ENCODE results near the gene HBG2.
"Not testable (repeated sequence)": the region's sequence is repeated elsewhere in the genome, so short reads cannot be mapped to it uniquely, and the experiment has no call there.

The HBG2 gene

DNA sequence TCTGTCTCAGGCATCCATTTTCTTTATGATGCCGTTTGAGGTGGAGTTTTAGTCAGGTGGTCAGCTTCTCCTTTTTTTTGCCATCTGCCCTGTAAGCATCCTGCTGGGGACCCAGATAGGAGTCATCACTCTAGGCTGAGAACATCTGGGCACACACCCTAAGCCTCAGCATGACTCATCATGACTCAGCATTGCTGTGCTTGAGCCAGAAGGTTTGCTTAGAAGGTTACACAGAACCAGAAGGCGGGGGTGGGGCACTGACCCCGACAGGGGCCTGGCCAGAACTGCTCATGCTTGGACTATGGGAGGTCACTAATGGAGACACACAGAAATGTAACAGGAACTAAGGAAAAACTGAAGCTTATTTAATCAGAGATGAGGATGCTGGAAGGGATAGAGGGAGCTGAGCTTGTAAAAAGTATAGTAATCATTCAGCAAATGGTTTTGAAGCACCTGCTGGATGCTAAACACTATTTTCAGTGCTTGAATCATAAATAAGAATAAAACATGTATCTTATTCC, 26.1 kb upstream of the HBG2 start:
- no peak for DNase-seq

DNA sequence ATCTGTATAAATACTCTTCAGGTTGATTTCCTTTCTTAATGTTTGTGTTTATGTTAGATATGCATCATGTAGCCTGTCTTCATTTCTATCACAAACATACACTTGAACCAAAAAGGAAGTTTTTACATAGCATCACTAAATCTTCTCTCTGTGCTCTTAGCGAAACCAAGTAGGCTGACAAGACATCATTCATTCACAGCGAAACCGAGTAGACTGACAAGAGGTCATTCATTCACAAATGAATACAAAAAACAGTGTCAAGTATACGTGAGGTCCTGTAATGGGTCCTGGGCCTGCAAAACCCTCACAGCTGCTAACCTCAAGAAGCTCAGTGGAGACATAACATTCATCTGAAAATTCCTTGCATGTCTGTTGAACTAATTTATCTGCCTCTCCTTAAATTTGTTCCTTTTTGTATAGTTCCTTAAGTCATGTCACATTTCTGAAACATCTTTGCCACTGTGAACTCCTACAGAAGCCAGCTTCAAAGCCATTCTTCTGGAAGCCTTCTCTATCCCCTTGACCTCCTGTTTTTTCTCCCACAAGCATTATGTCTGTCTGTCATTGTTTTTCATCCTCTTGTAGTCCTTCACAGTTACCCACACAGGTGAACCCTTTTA, 25.0 kb upstream of the HBG2 start:
- no peak for DNase-seq

DNA sequence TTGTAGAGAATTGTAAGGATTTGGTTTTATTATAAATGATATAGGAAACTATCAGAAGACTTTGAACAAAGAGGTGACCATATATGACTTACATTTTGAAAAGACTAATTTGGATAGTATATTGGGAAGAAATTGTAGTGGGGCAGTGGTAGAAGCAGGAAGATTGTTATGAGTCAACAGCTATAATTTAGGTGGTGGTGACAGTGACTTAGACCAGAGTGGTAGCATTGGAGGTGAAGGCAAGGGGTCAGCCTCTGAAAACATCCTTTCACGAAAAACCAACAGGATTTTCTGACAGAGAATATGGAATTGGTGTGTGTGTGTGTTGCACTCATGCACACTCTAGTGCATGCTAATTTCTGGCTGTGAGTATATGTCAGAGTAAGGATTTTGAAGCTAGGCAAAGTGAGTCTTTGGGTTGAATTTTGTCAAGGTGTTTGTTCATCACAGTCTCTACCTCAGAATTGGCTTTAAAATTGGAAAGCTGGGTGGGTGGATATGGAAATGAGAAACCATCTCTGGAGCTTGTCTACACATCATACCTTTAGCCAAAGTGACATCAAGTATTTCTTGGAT, 23.3 kb upstream of the HBG2 start:
- no peak for DNase-seq

DNA sequence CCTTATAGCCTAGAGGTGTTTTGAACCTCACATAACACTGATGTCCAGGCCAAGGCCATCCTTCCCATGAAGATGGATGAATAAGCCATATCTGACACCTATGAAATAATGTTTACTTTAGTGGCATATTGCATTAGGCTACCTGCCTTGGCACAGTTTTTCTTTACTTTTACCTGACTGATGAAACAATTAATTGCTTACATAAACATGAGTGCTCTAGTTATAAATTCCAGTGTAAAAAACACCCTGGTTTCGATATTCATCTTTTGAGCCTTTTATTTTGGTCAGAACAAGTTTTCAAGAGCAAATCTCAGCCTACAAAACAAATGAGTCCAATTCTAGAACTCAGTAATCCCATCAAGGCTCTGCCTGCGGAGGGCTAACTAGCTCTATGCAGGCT, 22.1 kb upstream of the HBG2 start:
- DNase-seq = no peak

GRCh38 chr11:5275369-5276110, 21.0 kb upstream of the HBG2 start:
- DNase-seq = no peak

DNA sequence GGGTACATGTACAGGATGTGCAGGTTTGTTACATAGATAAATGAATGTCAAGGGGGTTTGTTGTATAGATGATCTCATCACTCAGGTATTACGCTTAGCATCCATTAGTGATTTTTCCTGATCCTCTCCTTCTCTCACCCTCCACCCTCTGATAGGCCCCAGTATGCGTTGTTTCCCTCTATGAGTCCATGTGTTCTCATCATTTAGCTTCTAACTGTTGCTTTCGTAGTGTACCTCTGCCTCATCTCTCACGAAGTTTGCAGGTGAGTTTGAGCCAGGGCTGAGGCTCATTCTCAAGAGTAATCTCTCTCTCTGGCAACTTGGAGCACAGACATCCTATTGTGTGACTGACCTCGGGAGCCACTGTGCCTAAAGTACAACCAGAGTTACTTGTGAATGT, 19.8 kb upstream of the HBG2 start:
- DNase-seq = no peak

GRCh38 chr11:5272395-5273017, 17.9 kb upstream of the HBG2 start:
- DNase-seq = no peak

- no peak for DNase-seq
These were observed 15.2 kb upstream of the HBG2 start, which contains the start of gene HBE1 for GRCh38 chr11:5269715-5270147. HBE1 (minus strand) TSS chr11:5269945; CDS start chr11:5269890, 55 bp downstream.

- DNase-seq = no peak
These were observed 12.5 kb upstream of the HBG2 start for GRCh38 chr11:5267033-5267563.

DNA sequence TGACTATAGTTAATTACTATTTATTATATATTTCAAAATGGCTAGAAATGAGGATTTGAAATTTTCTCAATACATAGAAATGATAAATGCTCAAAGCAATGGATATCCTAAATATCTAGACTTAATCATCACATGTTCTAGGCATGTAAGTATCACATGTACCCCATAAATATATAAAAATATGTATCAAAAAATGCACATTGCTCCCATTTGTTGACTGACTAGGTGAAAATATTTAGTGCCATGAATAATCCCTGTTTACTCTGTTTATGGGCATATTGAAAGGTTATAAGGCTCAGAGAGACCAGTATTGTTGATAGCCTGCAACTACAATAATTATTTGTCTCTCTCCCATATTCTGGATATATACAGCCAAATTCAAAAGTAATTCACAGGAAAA, 12.0 kb upstream of the HBG2 start:
- no peak for DNase-seq

GRCh38 chr11:5265832-5266231, 11.3 kb upstream of the HBG2 start:
- DNase-seq = no peak

GRCh38 chr11:5258543-5259262, 4.1 kb upstream of the HBG2 start:
- no peak for DNase-seq

DNA sequence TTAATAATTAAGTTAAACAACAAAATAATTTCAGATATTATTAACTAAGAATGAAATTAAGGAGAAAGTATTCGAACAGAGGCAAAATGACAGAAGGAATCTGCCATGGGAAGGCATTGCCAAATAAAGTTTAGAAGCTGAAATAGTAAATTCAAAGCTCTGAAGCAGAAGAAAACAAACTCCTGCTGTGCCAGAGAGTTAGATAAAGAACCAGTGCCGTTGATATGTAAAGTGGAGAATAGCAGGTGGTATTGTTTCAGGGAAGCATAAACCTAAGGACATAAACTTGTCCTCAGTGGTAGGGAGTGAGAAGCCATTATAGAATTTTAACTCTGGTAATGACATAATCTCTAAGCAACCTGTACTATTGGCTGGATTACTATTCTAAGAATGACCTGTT, 2.7 kb upstream of the HBG2 start:
- no peak for DNase-seq

GRCh38 chr11:5254023-5254422, 558 bp downstream of the HBG2 start:
- not testable (repeated sequence) for DNase-seq

GRCh38 chr11:5253440-5253839, 1.1 kb downstream of the HBG2 start:
- not testable (repeated sequence) for DNase-seq

DNA sequence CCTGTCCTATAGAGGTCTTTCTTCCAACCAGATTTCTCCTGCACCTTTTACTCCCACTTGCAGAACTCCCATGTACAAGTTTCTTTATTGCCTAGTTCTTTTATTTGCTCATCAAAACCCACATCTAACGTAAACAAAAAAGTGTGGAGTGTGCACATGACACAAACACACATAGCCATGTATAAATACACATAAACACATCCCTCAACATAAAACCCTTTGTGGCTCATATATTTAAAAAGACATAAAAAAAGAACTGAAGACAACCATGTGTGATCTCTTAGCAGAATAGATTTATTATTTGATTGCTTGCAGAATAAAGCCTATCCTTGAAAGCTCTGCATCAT, 1.7 kb downstream of the HBG2 start:
- DNase-seq = no peak

- DNase-seq = no peak
These were observed 2.2 kb downstream of the HBG2 start for GRCh38 chr11:5252192-5252918.

DNA sequence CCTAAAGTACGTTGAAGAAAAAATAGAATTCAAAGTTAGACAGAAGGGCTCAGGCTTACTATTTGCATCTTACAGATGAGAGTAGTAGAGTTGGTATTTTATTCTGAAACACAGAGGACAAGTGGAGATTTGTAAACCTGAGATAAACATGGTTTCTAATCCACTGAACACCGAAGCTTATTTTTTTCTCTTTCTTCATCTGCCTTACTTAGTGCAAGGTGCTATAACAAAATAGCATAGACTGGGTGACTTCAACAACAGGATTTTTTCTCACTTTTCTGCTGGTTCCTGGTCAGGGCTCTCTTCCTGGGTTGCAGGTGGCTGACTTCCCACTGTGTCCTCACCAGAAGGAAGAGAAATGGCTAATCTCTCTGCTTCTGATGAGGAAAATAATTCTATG, 2.8 kb downstream of the HBG2 start:
- no peak for DNase-seq

GRCh38 chr11:5250543-5251204, 3.9 kb downstream of the HBG2 start:
- DNase-seq = no peak

GRCh38 chr11:5249807-5250396, 4.7 kb downstream of the HBG2 start, which contains the start of gene HBG1:
HBG1 (minus strand) TSS chr11:5249857; CDS start chr11:5249804, 53 bp downstream.
- not testable (repeated sequence) for DNase-seq

DNA sequence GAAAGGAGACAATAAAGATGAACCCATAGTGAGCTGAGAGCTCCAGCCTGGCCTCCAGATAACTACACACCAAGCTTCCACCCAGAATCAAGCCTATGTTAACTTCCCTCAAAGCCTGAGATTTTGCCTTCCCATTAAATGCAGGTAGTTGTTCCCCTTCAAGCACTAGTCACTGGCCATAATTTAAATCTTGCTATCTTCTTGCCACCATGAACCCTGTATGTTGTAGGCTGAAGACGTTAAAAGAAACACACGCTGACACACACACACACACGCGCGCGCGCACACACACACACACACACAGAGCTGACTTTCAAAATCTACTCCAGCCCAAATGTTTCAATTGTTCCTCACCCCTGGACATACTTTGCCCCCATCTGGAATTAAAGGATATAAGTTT, 6.1 kb downstream of the HBG2 start:
- DNase-seq = not testable (repeated sequence)
